K562 (cell line): Measurements from ENCODE around the gene SOX8. TPM values are rescaled to one million over a fixed set of nuclear protein-coding genes. Genes with fewer than 3 reads are reported as not detected.

Experiments used
- ATAC-seq: fragments of 200-7000 bp; cut with Tn5 transposase; 3 replicates; pipeline ENCODE4 v1.9.1; 2020; ENCODE audit warnings: moderate library complexity
- BruUV-seq: library from RNA; stranded (reverse); fragments of 400-500 nt; replicated peaks from 2 replicates; lab custom pipeline; 2021; lab: Mats Ljungman, UMichigan
- CTCF ChIA-PET: fragments of 300-600 bp; formaldehyde crosslinking; extraction: SDS; loops from one replicate; lab custom pipeline; 2021; ENCODE audit warnings: low intra/inter-chr PET ratio; lab: Yijun Ruan, JAX
- POLR2A ChIA-PET: fragments of 300-600, 350-650 bp; sonication (Branson Sonifier 250); formaldehyde crosslinking; extraction: SDS; loops from one replicate; lab custom pipeline; 2021; ENCODE audit warnings: antibody characterized with exemption, inconsistent platforms; lab: Yijun Ruan, JAX
- DNase-seq, 4 experiments: peaks; one replicate each; pipeline versions ENCODE4 v3.0.0 to v3.0.0-alpha.2; 2011 to 2018; ENCODE audit warnings: low spot score in 3 of 4, mixed read lengths in 3 of 4; ENCODE audit errors: extremely low read depth in 1 of 4
- FAIRE-seq: peaks from 2 replicates; lab custom pipeline; 2011; peaks lifted over from hg19 to GRCh38; lab: Jason Lieb, UNC
- H2AFZ ChIP-seq: 2 replicates; pipeline ENCODE4 v1.6.0; 2011; ENCODE audit warnings: low read depth, low read length, control low read depth, inconsistent platforms
- H3K27ac ChIP-seq: fragments of 200-600 bp; 3 replicates; pipeline ENCODE4 v1.8.0; 2011; ENCODE audit warnings: low read depth, mild to moderate bottlenecking, control low read depth, inconsistent platforms, low read length, moderate library complexity, mixed read lengths; ENCODE audit errors: extremely low read depth
- H3K27me3 ChIP-seq, 2 experiments: fragments of 300-600 bp in 1 of 2; 2 replicates in 1 of 2; 3 replicates in 1 of 2; pipeline versions ENCODE4 v1.6.0 to v1.8.0; 2011; ENCODE audit warnings: inconsistent platforms in 2 of 2, low read length in 2 of 2, mild to moderate bottlenecking in 1 of 2, mixed read lengths in 1 of 2, moderate library complexity in 1 of 2; ENCODE audit not compliant: control insufficient read depth in 2 of 2, insufficient read depth in 2 of 2
- H3K36me3 ChIP-seq: fragments of 300-600 bp; 3 replicates; pipeline ENCODE4 v1.8.0; 2011; ENCODE audit warnings: mild to moderate bottlenecking, low read length, inconsistent platforms; ENCODE audit not compliant: control insufficient read depth, insufficient read depth
- H3K4me1 ChIP-seq, 2 experiments: fragments of 200-600 bp in 1 of 2; replicated peaks in 1 of 2; 2 replicates in 1 of 2; 3 replicates in 1 of 2; pipeline versions ENCODE4 v1.5.1 to v1.8.0; 2011; ENCODE audit warnings: inconsistent platforms in 2 of 2, low read length in 2 of 2, mild to moderate bottlenecking in 1 of 2, mixed read lengths in 1 of 2, moderate library complexity in 1 of 2; ENCODE audit not compliant: control insufficient read depth in 2 of 2, insufficient read depth in 2 of 2
- H3K4me2 ChIP-seq: 2 replicates; pipeline ENCODE4 v1.6.1; 2011; ENCODE audit warnings: low read length, control low read depth, inconsistent platforms, mixed read lengths; ENCODE audit not compliant: insufficient read depth
- H3K4me3 ChIP-seq: fragments of 200-600 bp; sonication (generic), shearing (Covaris generic); 2 replicates; pipeline ENCODE4 v1.5.1; 2016; ENCODE audit warnings: control low read depth, inconsistent platforms
- H3K79me2 ChIP-seq: fragments of 200-600 bp; 3 replicates; pipeline ENCODE4 v1.8.0; 2011; ENCODE audit warnings: low read length, inconsistent platforms; ENCODE audit not compliant: control insufficient read depth, insufficient read depth
- H3K9ac ChIP-seq, 2 experiments: 2 replicates each; pipeline versions ENCODE4 v1.6.0 to v1.6.1; 2011; ENCODE audit warnings: low read depth in 2 of 2, low read length in 2 of 2, control low read depth in 1 of 2, inconsistent platforms in 1 of 2, mild to moderate bottlenecking in 1 of 2, mixed read lengths in 1 of 2; ENCODE audit not compliant: insufficient read depth in 1 of 2
- H3K9me1 ChIP-seq: one replicate; pipeline ENCODE4 v1.6.0; 2011; ENCODE audit warnings: inconsistent platforms, mild to moderate bottlenecking, low read length, moderate library complexity; ENCODE audit not compliant: control insufficient read depth, insufficient read depth
- H3K9me3 ChIP-seq: replicated peaks from 2 replicates; pipeline ENCODE4 v1.5.1; 2011; ENCODE audit warnings: low read depth, low read length, inconsistent platforms; ENCODE audit not compliant: control insufficient read depth, insufficient read depth
- H4K20me1 ChIP-seq: replicated peaks from 2 replicates; pipeline ENCODE4 v1.6.1; 2011; ENCODE audit warnings: low read length, inconsistent platforms, mixed read lengths; ENCODE audit not compliant: control insufficient read depth, insufficient read depth
- AFF1 ChIP-seq, 2 experiments: fragments of 450-650 bp; IDR thresholded peaks; 2 replicates each; pipeline ENCODE4 v1.6.1; 2018; ENCODE audit warnings: mild to moderate bottlenecking in 2 of 2, low read depth in 1 of 2; ENCODE audit not compliant: partially characterized antibody in 2 of 2
- CHD1 ChIP-seq: fragments of 200-600 bp; sonication (generic); IDR thresholded peaks from one replicate; pipeline ENCODE4 v1.6.1; 2012; ENCODE audit warnings: mild to moderate bottlenecking, moderate library complexity, low read length, inconsistent platforms
- CTCFL ChIP-seq: IDR thresholded peaks from 2 replicates; pipeline ENCODE4 v1.6.1; 2011; ENCODE audit warnings: borderline replicate concordance, low read depth, mild to moderate bottlenecking, moderate library complexity, low read length; ENCODE audit not compliant: insufficient read depth, poor library complexity, severe bottlenecking
- ESRRB ChIP-seq: fragments of 250-450 bp; sonication (Bioruptor Pico); IDR thresholded peaks from 2 replicates; pipeline ENCODE4 v1.5.0; 2020; ENCODE audit warnings: mild to moderate bottlenecking, moderate library complexity, borderline replicate concordance
- KDM2B ChIP-seq: fragments of 250-450 bp; sonication (Bioruptor Pico); IDR thresholded peaks from 2 replicates; pipeline ENCODE4 v1.8.0; 2021; ENCODE audit warnings: mild to moderate bottlenecking, moderate library complexity
- PCBP1 ChIP-seq: fragments of 200-400 bp; formaldehyde crosslinking; IDR thresholded peaks from 2 replicates; pipeline ENCODE4 v1.6.1; 2018; ENCODE audit warnings: mild to moderate bottlenecking, low read depth, low read length; ENCODE audit not compliant: poor library complexity, severe bottlenecking
- SAFB2 ChIP-seq: fragments of 200-400 bp; formaldehyde crosslinking; IDR thresholded peaks from 2 replicates; pipeline ENCODE4 v1.6.1; 2018; ENCODE audit warnings: borderline replicate concordance, low read length, low read depth, moderate library complexity; ENCODE audit not compliant: severe bottlenecking
- TCF15 ChIP-seq: fragments of 250-450 bp; sonication (Bioruptor Pico); IDR thresholded peaks from 2 replicates; pipeline ENCODE4 v1.8.0; 2022; ENCODE audit warnings: moderate library complexity, mild to moderate bottlenecking, inconsistent platforms
- ZNF354B ChIP-seq: fragments of 250-450 bp; sonication (Bioruptor Pico); IDR thresholded peaks from 2 replicates; pipeline ENCODE4 v1.4.0; 2020
- ZNF57 ChIP-seq: fragments of 450-650 bp; formaldehyde crosslinking; IDR thresholded peaks from 2 replicates; pipeline ENCODE4 v1.4.0; 2020; ENCODE audit warnings: mild to moderate bottlenecking, moderate library complexity
- ZNF589 ChIP-seq: fragments of 200-800 bp; sonication (Bioruptor generic); IDR thresholded peaks from 2 replicates; pipeline ENCODE4 v1.6.1; 2016; ENCODE audit warnings: low read depth, missing genetic modification characterization, missing compliant biosample characterization
- ZNF77 ChIP-seq: fragments of 250-450 bp; sonication (Bioruptor Pico); IDR thresholded peaks from 2 replicates; pipeline ENCODE4 v1.5.0; 2020
- WGBS: fragments of 100-300 bp; shearing (Covaris generic); methylation state at CpG from one replicate; pipeline ENCODE4 v1.1.6; 2016; ENCODE audit warnings: low coverage, mixed read lengths; ENCODE audit not compliant: insufficient coverage; ENCODE audit errors: missing lambda C conversion rate; 5-methylcytosine and 5-hydroxymethylcytosine counted together
- in situ Hi-C: fragments of 300-500 bp; cut with MboI; formaldehyde crosslinking; loops from 4 replicates; pipeline ENCODE4 v1.15.0; 2018; ENCODE audit warnings: inconsistent platforms, mixed read lengths
- intact Hi-C: fragments of 100-400 bp; cut with micrococcal nuclease; formaldehyde crosslinking; loops from 2 replicates; pipeline ENCODE4 v1.14.2; 2022
- polyA plus RNA-seq, 8 experiments: library from polyadenylated mRNA; depleted of rRNA in 4 of 8; stranded (reverse) in 5 of 8; unstranded in 3 of 8; fragments of >200 nt; fragmentation: Nextera tagmentation in 2 of 8; fragmentation: Illumina TruSeq in 1 of 8; extraction: Ambion mirVana in 2 of 8; extraction: Trizol in 1 of 8; gene quantifications; 2 replicates each; pipeline versions ENCODE4 v1.2.1 to v1.2.3, GENCODE V29; 2011 to 2014; ENCODE audit warnings: inconsistent platforms in 1 of 8, missing spikeins in 1 of 8
- total RNA-seq, 7 experiments: library from RNA; depleted of rRNA in 6 of 7; stranded (reverse); fragments of >200 nt in 6 of 7; fragmentation: Illumina TruSeq in 2 of 7; extraction: Trizol in 2 of 7; gene quantifications; 2 replicates each; pipeline versions ENCODE4 v1.2.1 to v1.2.3, GENCODE V29; 2011 to 2021; ENCODE audit warnings: low replicate concordance in 1 of 7

SOX8 gene
- total and polyA plus RNA-seq, 9 of the 15 experiments (the other 6 are each of a cell fraction or from before 2014, with no cell fraction given): 0.07 to 0.15 (median 0.15) TPM; not detected in 6

GRCh38 chr16:998615-999014 is 17.0 kb downstream of the SOX8 start:
- ChIA-PET CTCF (no interaction called here), POLR2A (interaction anchor here (0.7 kb wide), 1 partner anchor 10 kb away, joined by 3 read pairs; no protein-coding TSS in a partner anchor)
- in situ Hi-C loops (no loop called here), intact Hi-C loops (no loop called here)
- Histone ChIP-seq H4K20me1 (peaks cover 10% of the 10 kb centered on the region), H3K9me1 (no peaks in the 10 kb centered on the region), H2AFZ (no peak overlapping the region), H3K79me2 (no peaks in the 10 kb centered on the region), H3K27me3 (peaks cover 45 to 74% of the 10 kb centered on the region in 2 experiments; a peak in 4 of 5 replicates), H3K9ac (no peak overlapping the region), H3K36me3 (no peaks in the 10 kb centered on the region), H3K27ac (no peak overlapping the region), H3K4me1 (peaks cover 0 to 38% of the 10 kb centered on the region in 2 experiments; a peak in 2 of 5 replicates), H3K4me2 (no peak overlapping the region), H3K4me3 (no peak overlapping the region), H3K9me3 (0 out of 2 replicates have a peak, but pooled peaks cover 2% of the 10 kb centered on the region)
- DNase-seq: no peak
- ATAC-seq: no peak
- WGBS: 9% methylated on average over 11 of the region's 11 CpGs
- FAIRE-seq: no peak
- BruUV-seq: no TSS peak
- TF ChIP-seq ESRRB (CRISPR knock-in tag): no peak
- no peak for TF ChIP-seq ZNF57
- no peak for TF ChIP-seq ZNF77
- TF ChIP-seq TCF15 (CRISPR knock-in tag): no peak
- TF ChIP-seq KDM2B: no peak
- no peak for TF ChIP-seq ZNF589 (CRISPR knock-in tag)
- TF ChIP-seq CHD1: no peak
- no peak for TF ChIP-seq AFF1 (IDR thresholded peaks at IDR 0.05; ENCODE audit: low read depth in 1 of 2, partially characterized antibody in 2 of 2)
- TF ChIP-seq SAFB2: no peak
- no peak for TF ChIP-seq CTCFL
- no peak for TF ChIP-seq PCBP1
- no peak for TF ChIP-seq ZNF354B (CRISPR knock-in tag)
- TF ChIP-seq, all 486 proteins: peak for 0
